PC-9 (cell line): ENCODE data around the gene ATP6V0E1. TPM values are rescaled to one million over a fixed set of nuclear protein-coding genes. Genes with fewer than 3 reads are reported as not detected.

Source experiments
- BruUV-seq: library from RNA; stranded (reverse); fragments of 400-500 nt; replicated peaks from 2 replicates; lab custom pipeline; 2021; lab: Mats Ljungman, UMichigan
- CTCF ChIA-PET: fragments of 300-600 bp; sonication (Branson Sonifier 250); formaldehyde crosslinking; loops from one replicate; lab custom pipeline; 2022; ENCODE audit warnings: antibody characterized with exemption; lab: Charles Lee
- POLR2A ChIA-PET: fragments of 300-600 bp; sonication (Branson Sonifier 250); formaldehyde crosslinking; loops from one replicate; lab custom pipeline; 2022; ENCODE audit warnings: antibody characterized with exemption; ENCODE audit not compliant: unreplicated experiment; lab: Charles Lee
- DNase-seq, 2 experiments: peaks; one replicate each; pipeline versions ENCODE4 v3.0.0 to v3.0.0-alpha.2; 2015 to 2022; ENCODE audit warnings: mixed read lengths in 1 of 2
- H2AFZ ChIP-seq: fragments of 200-600 bp; sonication (generic); 2 replicates; pipeline ENCODE4 v1.8.1; 2017; ENCODE audit warnings: antibody characterized with exemption
- H3F3A ChIP-seq: fragments of 200-600 bp; sonication (generic); 2 replicates; pipeline ENCODE4 v1.8.1; 2017; ENCODE audit warnings: antibody characterized with exemption, mild to moderate bottlenecking, low read depth; ENCODE audit not compliant: insufficient read depth
- H3K27ac ChIP-seq: fragments of 200-600 bp; sonication (generic); 2 replicates; pipeline ENCODE4 v1.6.1; 2016; ENCODE audit warnings: mixed run types
- H3K27me3 ChIP-seq: fragments of 200-600 bp; sonication (generic); 2 replicates; pipeline ENCODE4 v1.6.1; 2016; ENCODE audit warnings: low read depth, mixed run types; ENCODE audit not compliant: insufficient read depth
- H3K36me3 ChIP-seq: fragments of 200-600 bp; sonication (generic); 2 replicates; pipeline ENCODE4 v1.6.1; 2016; ENCODE audit warnings: low read depth, mixed run types
- H3K4me1 ChIP-seq: fragments of 200-600 bp; sonication (generic); replicated peaks from 2 replicates; pipeline ENCODE4 v1.6.1; 2016; ENCODE audit warnings: mixed run types; ENCODE audit not compliant: insufficient read depth
- H3K4me2 ChIP-seq: fragments of 200-600 bp; sonication (generic); 2 replicates; pipeline ENCODE4 v1.6.1; 2017; ENCODE audit warnings: mixed run types
- H3K4me3 ChIP-seq: fragments of 200-600 bp; sonication (generic); 2 replicates; pipeline ENCODE4 v1.6.1; 2016; ENCODE audit warnings: mixed run types
- H3K79me2 ChIP-seq: fragments of 200-600 bp; sonication (generic); 2 replicates; pipeline ENCODE4 v1.6.1; 2017; ENCODE audit warnings: low read depth, mixed run types
- H3K9me2 ChIP-seq: fragments of 200-600 bp; sonication (generic); 2 replicates; pipeline ENCODE4 v1.8.1; 2017; ENCODE audit warnings: mild to moderate bottlenecking; ENCODE audit not compliant: insufficient read depth
- H3K9me3 ChIP-seq: fragments of 200-600 bp; sonication (generic); 2 replicates; pipeline ENCODE4 v1.8.1; 2016; ENCODE audit warnings: low read depth; ENCODE audit not compliant: insufficient read depth
- H4K20me1 ChIP-seq: fragments of 200-600 bp; sonication (generic); 2 replicates; pipeline ENCODE4 v1.8.1; 2017; ENCODE audit not compliant: insufficient read depth
- EZH2 ChIP-seq: fragments of 200-600 bp; sonication (generic); IDR thresholded peaks from 2 replicates; pipeline ENCODE4 v1.8.0; 2017; ENCODE audit warnings: antibody characterized with exemption, low read depth
- intact Hi-C: fragments of 100-400 bp; cut with micrococcal nuclease; formaldehyde crosslinking; loops from one replicate; pipeline ENCODE4 v1.10.0; 2022; ENCODE audit not compliant: unreplicated experiment
- total RNA-seq: library from RNA; stranded (reverse); gene quantifications from 2 replicates; pipeline ENCODE4 v1.2.3, GENCODE V29; 2021
- TF ChIP-seq, protein P1 (sequence below): fragments of 200-600 bp; sonication (generic); conservative IDR thresholded peaks from 2 replicates; pipeline ENCODE4 v1.6.1; 2017; ENCODE audit warnings: mixed run types, antibody characterized with exemption, mild to moderate bottlenecking, moderate library complexity

ATP6V0E1 gene
- total RNA-seq, 1 experiment from 2014 or later, result 251 TPM

DNA sequence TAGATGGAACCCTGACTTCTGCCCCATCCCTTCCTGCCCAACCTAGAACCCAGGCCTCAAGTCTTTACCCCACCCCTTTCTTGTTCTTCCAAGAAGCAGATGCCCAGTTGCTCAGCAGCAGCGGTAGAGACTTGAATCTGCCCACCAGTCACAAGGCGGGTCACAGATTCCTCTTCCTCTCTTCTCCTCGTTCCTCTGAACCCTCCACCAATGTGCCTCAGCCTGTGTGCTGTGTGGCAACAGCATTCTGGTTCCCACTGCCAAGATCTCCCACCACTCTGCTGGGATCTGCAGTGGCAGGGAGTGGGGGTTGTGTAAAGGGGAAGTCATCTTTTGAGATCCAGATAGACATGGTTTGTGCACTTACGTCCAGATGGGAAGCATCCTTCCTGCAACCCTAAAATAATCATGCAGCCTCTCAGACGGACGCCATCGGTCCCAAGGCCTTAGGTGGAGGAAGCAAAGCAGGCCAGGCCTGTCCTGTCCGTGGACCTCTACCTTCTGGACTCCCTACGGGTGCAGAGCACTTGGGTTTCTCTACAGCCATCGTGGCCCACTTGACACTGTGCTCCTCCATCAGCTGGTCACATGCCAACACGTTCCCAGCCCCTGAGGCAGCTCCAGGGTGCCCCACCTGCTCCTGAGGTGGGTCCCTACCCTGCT lies 32.1 kb upstream of the ATP6V0E1 start:
- Histone ChIP-seq H2AFZ (no peak overlapping the region), H3K27ac (0 out of 2 replicates have a peak overlapping the region, but pooled peaks have one; percentile 11), H3K9me2 (no peaks in the 10 kb centered on the region), H3K4me2 (no peak overlapping the region), H3K36me3 (no peaks in the 10 kb centered on the region), H4K20me1 (no peaks in the 10 kb centered on the region), H3K79me2 (no peaks in the 10 kb centered on the region), H3K4me1 (peaks cover 6% of the 10 kb centered on the region), H3K9me3 (no peaks in the 10 kb centered on the region), H3K27me3 (no peaks in the 10 kb centered on the region), H3K4me3 (no peak overlapping the region), H3F3A (peaks cover 17% of the 10 kb centered on the region)
- TF ChIP-seq, protein P1, sequence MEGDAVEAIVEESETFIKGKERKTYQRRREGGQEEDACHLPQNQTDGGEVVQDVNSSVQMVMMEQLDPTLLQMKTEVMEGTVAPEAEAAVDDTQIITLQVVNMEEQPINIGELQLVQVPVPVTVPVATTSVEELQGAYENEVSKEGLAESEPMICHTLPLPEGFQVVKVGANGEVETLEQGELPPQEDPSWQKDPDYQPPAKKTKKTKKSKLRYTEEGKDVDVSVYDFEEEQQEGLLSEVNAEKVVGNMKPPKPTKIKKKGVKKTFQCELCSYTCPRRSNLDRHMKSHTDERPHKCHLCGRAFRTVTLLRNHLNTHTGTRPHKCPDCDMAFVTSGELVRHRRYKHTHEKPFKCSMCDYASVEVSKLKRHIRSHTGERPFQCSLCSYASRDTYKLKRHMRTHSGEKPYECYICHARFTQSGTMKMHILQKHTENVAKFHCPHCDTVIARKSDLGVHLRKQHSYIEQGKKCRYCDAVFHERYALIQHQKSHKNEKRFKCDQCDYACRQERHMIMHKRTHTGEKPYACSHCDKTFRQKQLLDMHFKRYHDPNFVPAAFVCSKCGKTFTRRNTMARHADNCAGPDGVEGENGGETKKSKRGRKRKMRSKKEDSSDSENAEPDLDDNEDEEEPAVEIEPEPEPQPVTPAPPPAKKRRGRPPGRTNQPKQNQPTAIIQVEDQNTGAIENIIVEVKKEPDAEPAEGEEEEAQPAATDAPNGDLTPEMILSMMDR, result no peak
- no peak for TF ChIP-seq EZH2
- ChIA-PET CTCF (no interaction called here), POLR2A (interaction anchor here (0.5 to 1.0 kb wide), 5 partner anchors 47 to 1431 kb away, joined by 3 to 28 read pairs (median 7); no protein-coding TSS in a partner anchor)
- DNase-seq, result no peak
- intact Hi-C loops, result no loop called here
- BruUV-seq, result TSS peak; percentile 44

GRCh38 chr5:172952034-172952511 lies 31.5 kb upstream of the ATP6V0E1 start:
- peaks cover 6% of the 10 kb centered on the region for H3K4me1 ChIP-seq
- peak in 1 of 2 experiments; percentile 41 for DNase-seq
- no peaks in the 10 kb centered on the region for H3K9me3 ChIP-seq
- H3K9me2 ChIP-seq, result no peaks in the 10 kb centered on the region
- no TSS peak for BruUV-seq
- no peak overlapping the region for H3K4me2 ChIP-seq
- 0 out of 2 replicates have a peak overlapping the region, but pooled peaks have one; percentile 11 for H3K27ac ChIP-seq
- H2AFZ ChIP-seq, result no peak overlapping the region
- H3K4me3 ChIP-seq, result no peak overlapping the region
- intact Hi-C loops, result no loop called here
- H4K20me1 ChIP-seq, result no peaks in the 10 kb centered on the region
- CTCF ChIA-PET, result interaction anchor here (0.5 kb wide), 1 partner anchor 490 kb away, joined by 4 read pairs; no protein-coding TSS in a partner anchor
- TF ChIP-seq, protein P1, result no peak
- TF ChIP-seq EZH2, result no peak
- no peaks in the 10 kb centered on the region for H3K36me3 ChIP-seq
- H3K79me2 ChIP-seq, result no peaks in the 10 kb centered on the region
- POLR2A ChIA-PET, result interaction anchor here (0.5 to 1.0 kb wide), 5 partner anchors 47 to 1432 kb away, joined by 3 to 28 read pairs (median 7); no protein-coding TSS in a partner anchor
- no peaks in the 10 kb centered on the region for H3K27me3 ChIP-seq
- H3F3A ChIP-seq, result peaks cover 20% of the 10 kb centered on the region

DNA sequence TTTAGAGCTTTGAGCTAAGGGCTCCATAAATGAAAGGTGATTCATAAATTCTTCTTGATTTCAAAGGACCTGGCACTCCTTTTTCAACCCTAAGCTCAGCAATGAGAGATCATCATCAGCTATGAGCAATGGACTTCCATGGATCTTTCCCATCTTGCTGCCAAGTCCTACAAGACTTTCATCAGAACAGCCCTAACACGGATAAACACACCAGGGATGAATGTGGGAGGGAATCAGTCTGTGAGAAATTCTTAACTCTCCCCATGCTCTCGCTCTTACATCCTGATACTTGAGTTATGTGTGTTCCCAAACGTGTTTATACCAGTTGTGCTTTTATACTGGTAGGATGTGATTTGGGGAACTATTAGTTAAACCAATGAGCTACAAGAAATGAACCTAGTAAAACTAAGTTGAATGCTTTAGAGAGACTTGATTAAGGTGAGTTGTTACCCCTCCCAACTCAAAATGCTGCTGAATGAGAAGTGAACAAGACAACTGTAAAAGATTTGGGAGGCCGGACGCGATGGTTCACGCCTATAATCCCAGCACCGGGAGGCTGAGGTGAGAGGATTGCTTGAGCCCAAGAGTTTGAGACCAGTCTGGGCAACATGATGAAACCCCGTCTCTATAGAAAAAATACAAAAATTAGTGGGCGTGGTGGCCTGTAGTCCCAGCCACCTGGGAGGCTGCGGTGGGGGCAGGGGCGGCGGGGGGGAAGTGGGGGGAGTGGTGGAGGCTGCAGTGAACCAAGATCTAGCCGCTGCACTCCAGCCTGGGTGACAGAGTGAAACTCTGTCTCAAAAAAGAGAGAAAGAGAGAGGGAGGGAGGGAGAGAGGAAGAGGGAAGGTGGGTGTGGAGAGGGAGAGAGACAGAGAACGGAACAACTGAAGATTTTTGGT lies 29.5 kb upstream of the ATP6V0E1 start:
- no peaks in the 10 kb centered on the region for H3K9me2 ChIP-seq
- H3K79me2 ChIP-seq, result no peaks in the 10 kb centered on the region
- CTCF ChIA-PET, result no interaction called here
- peaks cover 27% of the 10 kb centered on the region for H3F3A ChIP-seq
- no peaks in the 10 kb centered on the region for H4K20me1 ChIP-seq
- no peak overlapping the region for H3K4me3 ChIP-seq
- H3K27me3 ChIP-seq, result no peaks in the 10 kb centered on the region
- H3K9me3 ChIP-seq, result no peaks in the 10 kb centered on the region
- H3K36me3 ChIP-seq, result no peaks in the 10 kb centered on the region
- H2AFZ ChIP-seq, result no peak overlapping the region
- peak overlapping the region; percentile 5; the same call in 1 of the 2 replicates for H3K27ac ChIP-seq
- intact Hi-C loops, result no loop called here
- no peak for DNase-seq
- no peak overlapping the region for H3K4me2 ChIP-seq
- BruUV-seq, result no TSS peak
- H3K4me1 ChIP-seq, result peaks cover 6% of the 10 kb centered on the region
- POLR2A ChIA-PET, result interaction anchor here (0.5 to 0.6 kb wide), 9 partner anchors 10 to 1010 kb away, joined by 3 to 8 read pairs (median 4); no protein-coding TSS in a partner anchor
- TF ChIP-seq EZH2, result no peak
- TF ChIP-seq, protein P1, result no peak
